ENCODE data around the gene BEST1.

GRCh38 chr11:61910187-61911127 lies 39.7 kb upstream of the BEST1 start:
- no peak for TF ChIP-seq TP53 (CRISPR knock-in tag; IDR thresholded peaks at IDR 0.05)
- no peak for TF ChIP-seq JUNB (IDR thresholded peaks at IDR 0.05)
- TF ChIP-seq PHF8 (IDR thresholded peaks at IDR 0.05; ENCODE audit: borderline replicate concordance, low read depth), result no peak
- TF ChIP-seq CTCF (IDR thresholded peaks at IDR 0.05), result no peak
- no peak for TF ChIP-seq BHLHE40 (IDR thresholded peaks at IDR 0.05; ENCODE audit: low read depth, low read length)
- no peak for TF ChIP-seq POLR2A (IDR thresholded peaks at IDR 0.05; ENCODE audit: low read length)

Measured in A549 (cell line).